ENCODE measurements around the gene CD79B. TPM values are rescaled to one million over a fixed set of nuclear protein-coding genes. Genes with fewer than 3 reads are reported as not detected.

Gene CD79B
- total and polyA plus RNA-seq, 2 of the 13 experiments (the other 11 are each of a cell fraction or from before 2014, with no cell fraction given): not detected

DNA sequence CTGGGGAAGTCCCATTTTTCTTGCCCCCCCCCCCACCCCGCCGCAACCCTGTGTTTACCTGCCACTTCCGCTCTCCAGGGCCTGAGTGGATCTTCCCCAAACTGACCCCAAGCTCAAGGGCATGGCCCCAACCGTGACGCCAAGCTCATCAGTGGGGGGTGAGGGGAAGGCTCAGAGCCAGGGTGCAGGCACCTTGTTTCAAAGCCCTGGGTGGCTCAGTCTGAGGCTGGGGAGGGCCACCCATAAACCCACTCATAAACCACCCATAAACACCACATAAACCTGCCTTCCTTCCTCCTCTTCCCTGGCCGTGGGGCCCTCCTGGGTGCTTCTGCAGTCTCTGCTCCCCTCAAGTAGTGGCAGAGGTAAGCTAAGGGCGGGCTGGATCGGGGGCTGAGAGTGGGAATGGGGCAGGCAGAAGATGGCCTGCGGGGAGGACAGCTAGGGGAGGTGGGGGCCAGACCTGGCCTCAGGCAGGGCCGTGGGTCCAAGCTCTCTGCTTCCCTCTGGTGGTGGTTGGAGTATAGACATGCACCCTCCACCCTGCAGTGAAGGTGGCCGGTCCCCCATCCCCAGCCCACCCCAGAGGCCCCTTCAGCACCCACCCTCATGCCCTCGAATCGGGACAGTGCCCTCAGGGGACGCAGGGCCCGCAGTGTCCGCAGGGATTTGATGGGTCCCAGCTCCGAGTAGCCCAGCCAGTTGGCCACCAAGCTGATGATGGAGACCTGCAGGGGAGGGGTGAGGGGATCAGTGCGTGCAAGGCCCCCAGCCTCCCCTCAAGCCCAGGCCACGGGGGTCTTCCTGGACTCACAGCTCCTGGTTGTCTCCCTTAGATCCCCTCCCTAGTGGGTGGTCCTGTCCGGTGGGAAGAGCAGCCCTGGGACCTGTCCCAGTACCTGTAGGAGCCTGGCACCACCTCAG lies 14.6 kb upstream of the CD79B start (continued):
- TF ChIP-seq TCF7 (IDR thresholded peaks at IDR 0.05; ENCODE audit: low read depth) (no peak), ZNF326 (CRISPR knock-in tag; IDR thresholded peaks at IDR 0.05; ENCODE audit: borderline replicate concordance) (no peak), SRF (IDR thresholded peaks at IDR 0.05; ENCODE audit: low read depth, low read length) (no peak), ZFX (CRISPR knock-in tag; IDR thresholded peaks at IDR 0.05; ENCODE audit: low read depth) (peak; percentile 46; the same call in 1 of the 2 replicates), ZFP82 (CRISPR knock-in tag; IDR thresholded peaks at IDR 0.05; ENCODE audit: borderline replicate concordance) (no peak), U2AF1 (optimal IDR thresholded peaks at IDR 0.05; ENCODE audit: low read depth, low read length) (no peak), SMAD9 (CRISPR knock-in tag; IDR thresholded peaks at IDR 0.05) (no peak), SAFB2 (CRISPR knock-in tag; IDR thresholded peaks at IDR 0.05; ENCODE audit: borderline replicate concordance, low read depth) (peak; percentile 47; the same call in 1 of the 2 replicates), STAG1 (CRISPR knock-in tag; IDR thresholded peaks at IDR 0.05) (peak; percentile 62), ZFP37 (CRISPR knock-in tag; IDR thresholded peaks at IDR 0.05; ENCODE audit: borderline replicate concordance) (no peak), ZMYM3 (CRISPR knock-in tag; IDR thresholded peaks at IDR 0.05) (peak; percentile 63; the same call in 1 of the 2 replicates), TAF1 (CRISPR knock-in tag; IDR thresholded peaks at IDR 0.05) (no peak), ASH2L (IDR thresholded peaks at IDR 0.05; ENCODE audit: insufficient read length, low read depth, low read length) (no peak), ZNF232 (CRISPR knock-in tag; IDR thresholded peaks at IDR 0.05; ENCODE audit: borderline replicate concordance) (no peak), HMG20A (CRISPR knock-in tag; IDR thresholded peaks at IDR 0.05; ENCODE audit: borderline replicate concordance) (no peak), PHF5A (CRISPR knock-in tag; IDR thresholded peaks at IDR 0.05; ENCODE audit: low read depth, unreplicated experiment) (no peak), ZNF672 (CRISPR knock-in tag; IDR thresholded peaks at IDR 0.05) (no peak), FOXA3 (CRISPR knock-in tag; IDR thresholded peaks at IDR 0.05) (no peak), ISX (CRISPR knock-in tag; conservative IDR thresholded peaks at IDR 0.05) (no peak), ZSCAN25 (CRISPR knock-in tag; IDR thresholded peaks at IDR 0.05) (no peak; the same call in 1 of the 2 replicates), HDAC1 (CRISPR knock-in tag; IDR thresholded peaks at IDR 0.05) (peak; percentile 36), DR1 (CRISPR knock-in tag; IDR thresholded peaks at IDR 0.05) (no peak), ZNF225 (CRISPR knock-in tag; IDR thresholded peaks at IDR 0.05) (no peak; the same call in 1 of the 2 replicates)
- TF ChIP-seq, protein P1, sequence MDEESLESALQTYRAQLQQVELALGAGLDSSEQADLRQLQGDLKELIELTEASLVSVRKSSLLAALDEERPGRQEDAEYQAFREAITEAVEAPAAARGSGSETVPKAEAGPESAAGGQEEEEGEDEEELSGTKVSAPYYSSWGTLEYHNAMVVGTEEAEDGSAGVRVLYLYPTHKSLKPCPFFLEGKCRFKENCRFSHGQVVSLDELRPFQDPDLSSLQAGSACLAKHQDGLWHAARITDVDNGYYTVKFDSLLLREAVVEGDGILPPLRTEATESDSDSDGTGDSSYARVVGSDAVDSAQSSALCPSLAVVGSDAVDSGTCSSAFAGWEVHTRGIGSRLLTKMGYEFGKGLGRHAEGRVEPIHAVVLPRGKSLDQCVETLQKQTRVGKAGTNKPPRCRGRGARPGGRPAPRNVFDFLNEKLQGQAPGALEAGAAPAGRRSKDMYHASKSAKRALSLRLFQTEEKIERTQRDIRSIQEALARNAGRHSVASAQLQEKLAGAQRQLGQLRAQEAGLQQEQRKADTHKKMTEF (CRISPR knock-in tag; IDR thresholded peaks at IDR 0.05): no peak
- TF ChIP-seq, protein P2, sequence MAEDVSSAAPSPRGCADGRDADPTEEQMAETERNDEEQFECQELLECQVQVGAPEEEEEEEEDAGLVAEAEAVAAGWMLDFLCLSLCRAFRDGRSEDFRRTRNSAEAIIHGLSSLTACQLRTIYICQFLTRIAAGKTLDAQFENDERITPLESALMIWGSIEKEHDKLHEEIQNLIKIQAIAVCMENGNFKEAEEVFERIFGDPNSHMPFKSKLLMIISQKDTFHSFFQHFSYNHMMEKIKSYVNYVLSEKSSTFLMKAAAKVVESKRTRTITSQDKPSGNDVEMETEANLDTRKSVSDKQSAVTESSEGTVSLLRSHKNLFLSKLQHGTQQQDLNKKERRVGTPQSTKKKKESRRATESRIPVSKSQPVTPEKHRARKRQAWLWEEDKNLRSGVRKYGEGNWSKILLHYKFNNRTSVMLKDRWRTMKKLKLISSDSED (CRISPR knock-in tag; IDR thresholded peaks at IDR 0.05): no peak
- TF ChIP-seq, protein P3, sequence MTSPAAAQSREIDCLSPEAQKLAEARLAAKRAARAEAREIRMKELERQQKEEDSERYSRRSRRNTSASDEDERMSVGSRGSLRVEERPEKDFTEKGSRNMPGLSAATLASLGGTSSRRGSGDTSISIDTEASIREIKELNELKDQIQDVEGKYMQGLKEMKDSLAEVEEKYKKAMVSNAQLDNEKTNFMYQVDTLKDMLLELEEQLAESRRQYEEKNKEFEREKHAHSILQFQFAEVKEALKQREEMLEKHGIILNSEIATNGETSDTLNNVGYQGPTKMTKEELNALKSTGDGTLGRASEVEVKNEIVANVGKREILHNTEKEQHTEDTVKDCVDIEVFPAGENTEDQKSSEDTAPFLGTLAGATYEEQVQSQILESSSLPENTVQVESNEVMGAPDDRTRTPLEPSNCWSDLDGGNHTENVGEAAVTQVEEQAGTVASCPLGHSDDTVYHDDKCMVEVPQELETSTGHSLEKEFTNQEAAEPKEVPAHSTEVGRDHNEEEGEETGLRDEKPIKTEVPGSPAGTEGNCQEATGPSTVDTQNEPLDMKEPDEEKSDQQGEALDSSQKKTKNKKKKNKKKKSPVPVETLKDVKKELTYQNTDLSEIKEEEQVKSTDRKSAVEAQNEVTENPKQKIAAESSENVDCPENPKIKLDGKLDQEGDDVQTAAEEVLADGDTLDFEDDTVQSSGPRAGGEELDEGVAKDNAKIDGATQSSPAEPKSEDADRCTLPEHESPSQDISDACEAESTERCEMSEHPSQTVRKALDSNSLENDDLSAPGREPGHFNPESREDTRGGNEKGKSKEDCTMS (CRISPR knock-in tag; conservative IDR thresholded peaks at IDR 0.05): no peak
